ENCODE data around the gene MYO16. TPM values are rescaled to one million over a fixed set of nuclear protein-coding genes. Genes with fewer than 3 reads are reported as not detected.

The MYO16 gene
- total and polyA plus RNA-seq, 4 experiments from 2014 or later, result 0.54 to 14.9 (median 6.3) TPM

DNA sequence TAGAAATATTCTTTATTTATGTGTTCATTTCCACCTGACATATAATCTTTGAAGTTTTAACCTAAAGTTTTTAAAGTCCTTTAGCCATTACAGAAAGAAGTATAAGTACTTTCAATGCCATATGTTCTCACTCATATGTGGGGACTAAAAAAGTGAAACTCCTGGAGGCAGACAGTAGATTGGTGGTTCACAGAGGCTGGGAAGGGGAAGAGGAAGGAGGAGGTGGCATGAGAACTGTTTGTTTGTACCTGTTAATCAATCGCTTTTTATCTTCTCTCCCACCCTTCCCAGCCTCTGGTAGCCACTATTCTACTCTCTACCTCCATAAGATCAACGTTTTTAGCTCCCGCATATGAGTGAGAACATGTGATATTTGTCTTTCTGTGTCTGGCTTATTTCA, 131.1 kb downstream of the MYO16 start:
- ChIA-PET POLR2A (ENCODE audit: partially characterized antibody) (no interaction called here), CTCF (ENCODE audit: partially characterized antibody) (interaction anchor here (1.1 kb wide), 1 partner anchor 606 kb away, joined by 3 read pairs; no protein-coding TSS in a partner anchor)
- Histone ChIP-seq H3K27me3 (ENCODE audit: insufficient read depth, low read length) (no peaks in the 10 kb centered on the region), H3K36me3 (ENCODE audit: insufficient read depth, low read length) (no peaks in the 10 kb centered on the region), H3K27ac (ENCODE audit: low read depth, low read length) (no peak overlapping the region), H3K4me1 (ENCODE audit: insufficient read depth, low read length) (no peaks in the 10 kb centered on the region), H3K4me3 (ENCODE audit: low read length in 2 of 2) (no peak overlapping the region), H3K9me3 (ENCODE audit: control insufficient read depth in 1 of 2, low read length in 2 of 2) (no peaks in the 10 kb centered on the region)
- no peak overlapping the region for H3K4me3 Mint-ChIP-seq
- H3K36me3 Mint-ChIP-seq, result no peaks in the 10 kb centered on the region
- intact Hi-C loops (cut with micrococcal nuclease), result no loop called here
- no peaks in the 10 kb centered on the region for H3K4me1 Mint-ChIP-seq
- no peak for DNase-seq
- no peak overlapping the region for H3K27ac Mint-ChIP-seq
- H3K27me3 Mint-ChIP-seq, result no peaks in the 10 kb centered on the region
- peaks cover 0 to 2% (median 0%) of the 10 kb centered on the region in 8 donors for H3K9me3 Mint-ChIP-seq

DNA sequence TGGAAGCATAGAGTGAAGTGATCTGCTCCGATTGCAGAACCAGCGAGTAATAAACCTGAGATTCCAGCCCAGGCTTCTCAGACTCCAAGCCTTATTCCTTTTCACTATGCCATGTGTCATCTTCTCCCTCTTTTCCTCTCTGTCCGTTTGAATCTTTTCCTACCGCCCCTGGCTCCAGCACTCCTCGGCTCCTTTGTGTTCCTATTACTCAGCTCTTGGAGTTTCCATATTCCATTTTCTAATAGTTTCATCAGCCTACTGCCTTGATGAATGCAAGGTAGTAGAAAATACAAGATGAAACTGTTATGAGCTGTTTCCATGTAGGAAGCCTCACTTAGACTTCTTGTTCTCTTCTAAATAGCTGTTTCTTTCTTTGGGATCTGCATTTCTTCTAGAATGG, 138.6 kb downstream of the MYO16 start:
- intact Hi-C loops (cut with micrococcal nuclease), result no loop called here
- Mint-ChIP-seq H3K4me3 (no peak overlapping the region), H3K27me3 (peaks cover 0 to 4% of the 10 kb centered on the region in 2 donors), H3K36me3 (no peaks in the 10 kb centered on the region), H3K9me3 (peaks cover 0 to 4% (median 0%) of the 10 kb centered on the region in 8 donors), H3K27ac (no peak overlapping the region), H3K4me1 (no peaks in the 10 kb centered on the region)
- Histone ChIP-seq H3K4me1 (ENCODE audit: insufficient read depth, low read length) (no peaks in the 10 kb centered on the region), H3K9me3 (ENCODE audit: control insufficient read depth in 1 of 2, low read length in 2 of 2) (no peaks in the 10 kb centered on the region), H3K4me3 (ENCODE audit: low read length in 2 of 2) (no peak overlapping the region), H3K36me3 (ENCODE audit: insufficient read depth, low read length) (no peaks in the 10 kb centered on the region), H3K27me3 (ENCODE audit: insufficient read depth, low read length) (no peaks in the 10 kb centered on the region), H3K27ac (ENCODE audit: low read depth, low read length) (no peak overlapping the region)
- ChIA-PET CTCF (ENCODE audit: partially characterized antibody) (no interaction called here), POLR2A (ENCODE audit: partially characterized antibody) (no interaction called here)
- DNase-seq, result no peak

DNA sequence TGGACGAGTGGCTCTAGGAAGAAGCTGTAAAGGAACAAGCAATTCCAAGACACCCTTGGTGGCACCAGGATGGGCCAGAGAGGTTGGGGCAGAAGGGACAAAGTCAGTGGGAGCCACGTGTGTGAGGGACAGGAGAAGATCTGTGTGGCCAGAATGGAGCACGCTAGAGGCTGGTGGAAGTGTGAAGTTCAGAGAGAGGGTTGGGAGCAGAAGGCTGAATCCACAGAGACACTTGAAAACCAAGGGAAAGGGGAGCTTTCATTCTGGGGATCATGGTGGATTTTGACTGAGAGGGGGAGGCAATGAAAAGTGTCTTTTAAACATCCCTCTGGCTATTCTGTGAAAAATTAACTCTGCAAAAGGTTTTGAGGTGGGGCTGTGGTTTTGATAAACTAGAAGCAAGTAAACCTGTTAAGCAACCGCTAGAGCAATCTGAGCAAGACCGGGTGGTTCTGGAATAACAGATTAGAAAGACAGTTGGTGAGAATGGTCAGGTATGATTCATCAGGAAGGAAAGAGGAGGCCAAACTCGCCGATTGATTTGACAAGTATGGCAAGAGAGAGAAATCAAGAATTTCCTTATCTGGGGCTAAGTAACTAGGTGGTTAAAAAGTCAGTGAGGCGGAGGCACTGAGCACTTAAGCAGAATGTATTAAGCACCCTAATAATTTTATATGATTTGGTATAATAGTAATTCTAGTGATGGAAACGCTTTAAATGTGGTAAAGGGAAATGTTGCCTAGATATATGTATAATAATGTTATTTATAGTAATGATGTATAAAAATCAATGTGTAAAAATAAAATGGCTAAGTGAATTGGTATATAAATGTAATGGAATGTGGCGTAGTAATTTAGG, 140.0 kb downstream of the MYO16 start:
- ChIA-PET CTCF (ENCODE audit: partially characterized antibody) (no interaction called here), POLR2A (ENCODE audit: partially characterized antibody) (no interaction called here)
- intact Hi-C loops (cut with micrococcal nuclease), result no loop called here
- H3K27ac Mint-ChIP-seq, result no peak overlapping the region
- no peak for DNase-seq
- H3K27me3 ChIP-seq (ENCODE audit: insufficient read depth, low read length), result no peaks in the 10 kb centered on the region
- no peaks in the 10 kb centered on the region for H3K36me3 ChIP-seq (ENCODE audit: insufficient read depth, low read length)
- no peaks in the 10 kb centered on the region for H3K9me3 ChIP-seq (ENCODE audit: control insufficient read depth in 1 of 2, low read length in 2 of 2)
- no peak overlapping the region for H3K27ac ChIP-seq (ENCODE audit: low read depth, low read length)
- no peak overlapping the region for H3K4me3 Mint-ChIP-seq
- H3K4me3 ChIP-seq (ENCODE audit: low read length in 2 of 2), result no peak overlapping the region
- H3K9me3 Mint-ChIP-seq, result peaks cover 0 to 4% (median 0%) of the 10 kb centered on the region in 8 donors
- peaks cover 0 to 4% of the 10 kb centered on the region in 2 donors for H3K27me3 Mint-ChIP-seq
- H3K4me1 ChIP-seq (ENCODE audit: insufficient read depth, low read length), result no peaks in the 10 kb centered on the region
- H3K36me3 Mint-ChIP-seq, result no peaks in the 10 kb centered on the region
- H3K4me1 Mint-ChIP-seq, result no peaks in the 10 kb centered on the region

DNA sequence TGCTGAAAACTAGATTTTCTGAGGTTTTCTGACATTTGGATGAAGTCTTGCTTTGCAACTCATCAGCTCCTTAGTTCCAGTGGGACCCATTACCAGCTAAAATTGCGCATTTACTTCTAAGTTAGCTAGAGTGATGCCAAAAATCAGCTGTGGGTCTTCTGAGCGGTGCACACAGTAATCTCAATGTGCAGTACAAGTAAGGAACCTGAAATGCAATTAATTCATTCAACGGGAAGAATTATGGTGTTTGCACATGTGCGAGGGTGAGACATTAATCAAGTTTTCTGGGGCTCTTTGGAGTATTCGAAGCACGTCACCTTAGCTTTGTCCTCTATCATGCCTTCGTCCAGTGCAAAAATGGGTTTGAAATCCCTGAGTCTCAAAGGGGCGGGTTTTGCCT, 146.2 kb downstream of the MYO16 start:
- H3K36me3 ChIP-seq (ENCODE audit: insufficient read depth, low read length), result no peaks in the 10 kb centered on the region
- no peak overlapping the region for H3K4me3 ChIP-seq (ENCODE audit: low read length in 2 of 2)
- no peaks in the 10 kb centered on the region for H3K27me3 ChIP-seq (ENCODE audit: insufficient read depth, low read length)
- H3K9me3 Mint-ChIP-seq, result peaks cover 0 to 4% (median 0%) of the 10 kb centered on the region in 8 donors
- no peaks in the 10 kb centered on the region for H3K9me3 ChIP-seq (ENCODE audit: control insufficient read depth in 1 of 2, low read length in 2 of 2)
- intact Hi-C loops (cut with micrococcal nuclease), result no loop called here
- ChIA-PET POLR2A (ENCODE audit: partially characterized antibody) (no interaction called here), CTCF (ENCODE audit: partially characterized antibody) (no interaction called here)
- no peaks in the 10 kb centered on the region for H3K36me3 Mint-ChIP-seq
- no peaks in the 10 kb centered on the region for H3K4me1 ChIP-seq (ENCODE audit: insufficient read depth, low read length)
- no peak overlapping the region for H3K27ac ChIP-seq (ENCODE audit: low read depth, low read length)
- no peak overlapping the region for H3K27ac Mint-ChIP-seq
- no peak overlapping the region for H3K4me3 Mint-ChIP-seq
- H3K27me3 Mint-ChIP-seq, result peaks cover 0 to 1% of the 10 kb centered on the region in 2 donors
- no peak for DNase-seq
- no peaks in the 10 kb centered on the region for H3K4me1 Mint-ChIP-seq

DNA sequence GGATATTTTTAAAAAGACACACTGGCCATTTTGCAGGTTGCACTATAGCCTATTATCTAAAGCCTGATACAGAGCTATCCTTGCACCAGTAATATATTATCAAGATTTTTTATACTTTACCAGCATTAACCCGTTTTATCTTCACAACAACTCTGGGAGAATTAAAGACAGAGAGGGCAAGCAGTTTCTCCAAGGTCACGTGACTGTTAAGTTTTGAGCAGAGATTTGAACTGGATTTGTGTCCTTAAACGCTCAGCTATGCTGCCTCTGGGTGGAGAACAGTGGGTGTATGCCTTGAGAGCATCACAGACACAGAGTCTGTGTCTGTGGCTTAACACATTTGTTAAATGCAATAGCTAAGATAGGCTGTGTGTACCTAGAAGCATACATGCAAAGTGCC, 147.2 kb downstream of the MYO16 start:
- H3K4me3 Mint-ChIP-seq, result no peak overlapping the region
- Histone ChIP-seq H3K4me1 (ENCODE audit: insufficient read depth, low read length) (no peaks in the 10 kb centered on the region), H3K27me3 (ENCODE audit: insufficient read depth, low read length) (no peaks in the 10 kb centered on the region), H3K36me3 (ENCODE audit: insufficient read depth, low read length) (no peaks in the 10 kb centered on the region), H3K27ac (ENCODE audit: low read depth, low read length) (no peak overlapping the region), H3K4me3 (ENCODE audit: low read length in 2 of 2) (no peak overlapping the region), H3K9me3 (ENCODE audit: control insufficient read depth in 1 of 2, low read length in 2 of 2) (no peaks in the 10 kb centered on the region)
- no peaks in the 10 kb centered on the region for H3K4me1 Mint-ChIP-seq
- H3K27me3 Mint-ChIP-seq, result peaks cover 0 to 1% of the 10 kb centered on the region in 2 donors
- intact Hi-C loops (cut with micrococcal nuclease), result no loop called here
- ChIA-PET POLR2A (ENCODE audit: partially characterized antibody) (no interaction called here), CTCF (ENCODE audit: partially characterized antibody) (no interaction called here)
- no peak for DNase-seq
- H3K27ac Mint-ChIP-seq, result no peak overlapping the region
- no peaks in the 10 kb centered on the region for H3K36me3 Mint-ChIP-seq
- H3K9me3 Mint-ChIP-seq, result peaks cover 0 to 4% (median 0%) of the 10 kb centered on the region in 8 donors

DNA sequence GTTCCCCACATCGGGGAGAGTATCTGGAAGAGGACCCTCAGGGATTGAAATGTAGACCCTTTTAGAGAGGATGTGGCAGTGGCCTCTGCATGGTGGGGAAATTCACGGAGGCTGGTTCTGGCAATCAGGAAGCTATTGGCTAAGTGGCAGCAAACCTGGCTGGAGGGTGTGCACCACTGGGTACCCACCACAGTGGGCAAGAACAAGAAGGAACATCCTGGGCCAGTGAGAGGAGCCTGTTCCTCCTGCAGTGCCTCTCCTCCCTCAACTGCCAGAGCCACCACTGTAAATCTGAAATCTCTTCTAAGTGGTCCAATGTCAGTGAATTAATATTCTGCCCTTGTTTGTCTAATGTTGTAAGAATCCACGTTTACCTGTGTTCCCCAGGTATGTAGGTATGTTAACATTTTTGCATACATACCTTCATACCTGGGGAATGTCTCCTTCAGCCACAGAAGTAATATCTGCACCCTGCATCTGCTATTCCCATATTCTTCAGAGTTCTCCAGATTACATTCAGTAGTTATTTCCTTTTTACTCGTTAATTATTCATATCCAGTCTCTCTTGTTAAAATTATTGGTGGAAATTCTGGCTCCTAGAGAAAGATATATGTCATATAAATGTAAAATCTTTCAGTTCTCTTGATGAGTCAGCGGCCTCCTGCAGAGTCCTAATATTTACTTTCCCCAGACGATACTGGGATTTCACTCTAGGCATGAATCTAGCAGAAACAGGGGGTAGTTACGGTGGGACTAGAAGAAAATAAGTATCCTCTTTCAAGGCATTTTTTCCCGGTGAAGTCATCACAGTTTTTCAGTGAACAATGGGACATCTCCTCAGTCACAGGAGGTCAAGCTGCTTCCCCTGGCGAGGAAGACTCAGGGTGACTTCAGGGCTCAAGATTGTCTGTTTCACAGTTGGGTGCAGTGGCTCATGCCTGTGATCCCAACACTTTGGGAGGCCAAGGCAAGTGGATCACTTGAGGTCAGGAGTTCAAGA, 148.3 kb downstream of the MYO16 start:
- POLR2A ChIA-PET (ENCODE audit: partially characterized antibody), result no interaction called here
- Mint-ChIP-seq H3K4me3 (no peak overlapping the region), H3K36me3 (no peaks in the 10 kb centered on the region), H3K27me3 (peaks cover 0 to 1% of the 10 kb centered on the region in 2 donors), H3K9me3 (no peaks in the 10 kb centered on the region), H3K4me1 (no peaks in the 10 kb centered on the region), H3K27ac (no peak overlapping the region)
- CTCF ChIA-PET (ENCODE audit: partially characterized antibody), result no interaction called here
- Histone ChIP-seq H3K27ac (ENCODE audit: low read depth, low read length) (no peak overlapping the region), H3K4me3 (ENCODE audit: low read length in 2 of 2) (no peak overlapping the region), H3K36me3 (ENCODE audit: insufficient read depth, low read length) (no peaks in the 10 kb centered on the region), H3K27me3 (ENCODE audit: insufficient read depth, low read length) (no peaks in the 10 kb centered on the region), H3K9me3 (ENCODE audit: control insufficient read depth in 1 of 2, low read length in 2 of 2) (no peaks in the 10 kb centered on the region), H3K4me1 (ENCODE audit: insufficient read depth, low read length) (no peaks in the 10 kb centered on the region)
- intact Hi-C loops (cut with micrococcal nuclease), result no loop called here
- no peak for DNase-seq

DNA sequence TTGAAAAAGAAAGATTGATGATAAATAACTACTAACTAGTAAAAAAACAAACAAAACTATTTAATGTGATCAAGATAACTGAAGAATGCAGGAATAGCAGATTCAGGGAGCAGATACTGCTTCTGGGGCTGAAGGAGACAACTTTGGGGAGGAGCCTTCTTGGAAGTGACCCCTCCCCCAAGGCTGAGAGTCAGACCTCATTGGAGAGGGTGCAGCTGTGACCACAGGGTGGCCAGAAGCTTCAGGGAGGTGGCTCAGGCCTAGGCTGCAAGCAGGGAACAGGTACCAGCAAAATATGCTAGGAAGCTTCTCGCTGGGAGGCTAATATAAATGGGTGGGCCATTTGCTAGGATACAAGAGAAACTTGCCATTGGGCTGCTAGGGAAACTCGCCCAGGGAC, 149.9 kb downstream of the MYO16 start:
- Histone ChIP-seq H3K9me3 (ENCODE audit: control insufficient read depth in 1 of 2, low read length in 2 of 2) (no peaks in the 10 kb centered on the region), H3K27ac (ENCODE audit: low read depth, low read length) (no peak overlapping the region), H3K27me3 (ENCODE audit: insufficient read depth, low read length) (no peaks in the 10 kb centered on the region), H3K4me3 (ENCODE audit: low read length in 2 of 2) (no peak overlapping the region), H3K4me1 (ENCODE audit: insufficient read depth, low read length) (no peaks in the 10 kb centered on the region), H3K36me3 (ENCODE audit: insufficient read depth, low read length) (no peaks in the 10 kb centered on the region)
- no peak overlapping the region for H3K4me3 Mint-ChIP-seq
- no peaks in the 10 kb centered on the region for H3K4me1 Mint-ChIP-seq
- no peaks in the 10 kb centered on the region for H3K36me3 Mint-ChIP-seq
- H3K27me3 Mint-ChIP-seq, result peaks cover 0 to 1% of the 10 kb centered on the region in 2 donors
- H3K27ac Mint-ChIP-seq, result no peak overlapping the region
- CTCF ChIA-PET (ENCODE audit: partially characterized antibody), result no interaction called here
- POLR2A ChIA-PET (ENCODE audit: partially characterized antibody), result no interaction called here
- peaks cover 0 to 2% (median 0%) of the 10 kb centered on the region in 8 donors for H3K9me3 Mint-ChIP-seq
- DNase-seq, result no peak
- intact Hi-C loops (cut with micrococcal nuclease), result no loop called here

Data from CD4-positive, alpha-beta memory T cell (primary cell).